Breast epithelium (tissue), 4 donors: Measurements from ENCODE around the gene MID2. TPM values are rescaled to one million over a fixed set of nuclear protein-coding genes. Genes with fewer than 3 reads are reported as not detected.
A peak's percentile ranks its signal among the peaks of the same experiment; 100 is the strongest.
"Not testable (repeated sequence)": the region's sequence is repeated elsewhere in the genome, so short reads cannot be mapped to it uniquely, and the experiment has no call there.

ENCODE experiments used
- DNase-seq, 2 donors: peaks; one replicate each; pipeline ENCODE4 v3.0.0-alpha.2; 2019; ENCODE audit warnings: low spot score in 2 of 2
- H3K27ac ChIP-seq, 2 donors: fragments of 200-600 bp; sonication (generic) in 1 of 2; one replicate each; pipeline ENCODE4 v1.5.1; 2016 to 2019; ENCODE audit warnings: mild to moderate bottlenecking in 1 of 2
- H3K27me3 ChIP-seq, 2 donors: fragments of 200-600 bp; sonication (generic) in 1 of 2; one replicate each; pipeline versions ENCODE4 v1.5.1 to v1.6.0; 2017 to 2019; ENCODE audit warnings: control low read depth in 1 of 2, mild to moderate bottlenecking in 1 of 2
- H3K36me3 ChIP-seq: fragments of 200-600 bp; one replicate; pipeline ENCODE4 v1.5.1; 2019
- H3K4me1 ChIP-seq, 2 donors: fragments of 200-600 bp; sonication (generic); one replicate each; pipeline ENCODE4 v1.5.1; 2016 to 2019; ENCODE audit warnings: control low read depth in 1 of 2
- H3K4me3 ChIP-seq, 3 donors: fragments of 200-600 bp; sonication (generic); 1 replicate in 2 of 3; 2 replicates in 1 of 3; pipeline ENCODE4 v1.5.1; 2016 to 2019; ENCODE audit warnings: mild to moderate bottlenecking in 3 of 3, moderate library complexity in 2 of 3
- H3K9me3 ChIP-seq, 2 donors: fragments of 200-600 bp; sonication (generic) in 1 of 2; one replicate each; pipeline ENCODE4 v1.5.1; 2016 to 2019; ENCODE audit warnings: control low read depth in 1 of 2
- CTCF ChIP-seq, 3 donors: fragments of 450-650 bp; IDR thresholded peaks; one replicate each; pipeline ENCODE4 v1.5.1; 2016 to 2017; ENCODE audit warnings: antibody characterized with exemption in 3 of 3, mild to moderate bottlenecking in 3 of 3, moderate library complexity in 3 of 3
- POLR2A ChIP-seq: fragments of 450-650 bp; IDR thresholded peaks from one replicate; pipeline ENCODE4 v1.6.1; 2016; ENCODE audit warnings: antibody characterized with exemption, mild to moderate bottlenecking, moderate library complexity
- POLR2AphosphoS5 ChIP-seq, 3 donors: sonication (generic); formaldehyde crosslinking; IDR thresholded peaks; one replicate each; pipeline ENCODE4 v1.6.1; 2017; ENCODE audit warnings: antibody characterized with exemption in 3 of 3
- intact Hi-C: fragments of 100-400 bp; cut with DNase I; formaldehyde crosslinking; loops from one replicate; pipeline ENCODE4 v1.15.1; 2023; ENCODE audit warnings: low total_unique reads
- total RNA-seq, 3 donors: library from RNA; depleted of rRNA; stranded (reverse); fragments of >200 nt; gene quantifications; one replicate each; pipeline ENCODE4 v1.1.0, GENCODE V29; 2016

The MID2 gene
- total RNA-seq, 3 donors from 2014 or later, result 28.2 to 32.3 (median 28.5) TPM

- no peaks in the 10 kb centered on the region for H3K36me3 ChIP-seq
- DNase-seq, result no peak
- H3K27me3 ChIP-seq, result peaks cover 0 to 27% of the 10 kb centered on the region in 2 donors
- H3K27ac ChIP-seq, result no peak overlapping the region
- no peak overlapping the region for H3K4me3 ChIP-seq
- TF ChIP-seq POLR2AphosphoS5 (IDR thresholded peaks at IDR 0.05), result no peak
- TF ChIP-seq POLR2A, result no peak
- no peak for TF ChIP-seq CTCF (IDR thresholded peaks at IDR 0.05)
- intact Hi-C loops, result no loop called here
- H3K4me1 ChIP-seq, result no peaks in the 10 kb centered on the region
- no peaks in the 10 kb centered on the region for H3K9me3 ChIP-seq
These were observed 25.5 kb downstream of the MID2 start for GRCh38 chrX:107851215-107851614.

GRCh38 chrX:107851665-107852064 is 26.0 kb downstream of the MID2 start:
- H3K27ac ChIP-seq, intact Hi-C loops, H3K4me3 ChIP-seq, DNase-seq, H3K36me3 ChIP-seq, H3K4me1 ChIP-seq, H3K9me3 ChIP-seq: not testable (repeated sequence)
- peaks cover 0 to 24% of the 10 kb centered on the region in 2 donors for H3K27me3 ChIP-seq

GRCh38 chrX:107856289-107856688 is 30.6 kb downstream of the MID2 start:
- TF ChIP-seq POLR2A, result no peak
- no peak for TF ChIP-seq CTCF (IDR thresholded peaks at IDR 0.05)
- TF ChIP-seq POLR2AphosphoS5 (IDR thresholded peaks at IDR 0.05), result no peak
- Histone ChIP-seq H3K4me3 (no peak overlapping the region), H3K36me3 (no peaks in the 10 kb centered on the region), H3K27ac (no peak overlapping the region), H3K4me1 (no peaks in the 10 kb centered on the region), H3K27me3 (peaks cover 0 to 37% of the 10 kb centered on the region in 2 donors), H3K9me3 (no peaks in the 10 kb centered on the region)
- intact Hi-C loops, result no loop called here
- no peak for DNase-seq

GRCh38 chrX:107857041-107857440 is 31.4 kb downstream of the MID2 start:
- H3K9me3 ChIP-seq, H3K36me3 ChIP-seq, H3K4me1 ChIP-seq, intact Hi-C loops, H3K4me3 ChIP-seq, DNase-seq: not testable (repeated sequence)
- peaks cover 0 to 42% of the 10 kb centered on the region in 2 donors for H3K27me3 ChIP-seq
- peak overlapping the region in 1 of 2 donors; percentile 20 for H3K27ac ChIP-seq

GRCh38 chrX:107857837-107858236 is 32.2 kb downstream of the MID2 start:
- Histone ChIP-seq H3K4me1 (no peaks in the 10 kb centered on the region), H3K27ac (peak overlapping the region in 1 of 2 donors; percentile 20), H3K36me3 (no peaks in the 10 kb centered on the region), H3K9me3 (no peaks in the 10 kb centered on the region), H3K4me3 (no peak overlapping the region), H3K27me3 (peaks cover 0 to 38% of the 10 kb centered on the region in 2 donors)
- TF ChIP-seq POLR2A (no peak), POLR2AphosphoS5 (IDR thresholded peaks at IDR 0.05) (no peak), CTCF (IDR thresholded peaks at IDR 0.05) (no peak)
- DNase-seq, result no peak
- intact Hi-C loops, result no loop called here

- intact Hi-C loops, result no loop called here
- TF ChIP-seq POLR2AphosphoS5 (IDR thresholded peaks at IDR 0.05), result no peak
- no peak for TF ChIP-seq CTCF (IDR thresholded peaks at IDR 0.05)
- no peak for TF ChIP-seq POLR2A
- Histone ChIP-seq H3K36me3 (no peaks in the 10 kb centered on the region), H3K4me3 (no peak overlapping the region), H3K9me3 (no peaks in the 10 kb centered on the region), H3K4me1 (no peaks in the 10 kb centered on the region), H3K27ac (no peak overlapping the region), H3K27me3 (peaks cover 0 to 53% of the 10 kb centered on the region in 2 donors)
- DNase-seq, result no peak
These were observed 35.4 kb downstream of the MID2 start for GRCh38 chrX:107861056-107861455.
